DOHH2 (cell line): ENCODE measurements around the gene SPRING1.
A peak's percentile ranks its signal among the peaks of the same experiment; 100 is the strongest.

ENCODE experiments used
- H3F3A ChIP-seq: fragments of 200-600 bp; sonication (generic), shearing (Covaris generic); 2 replicates; pipeline ENCODE4 v1.6.0; 2016; ENCODE audit warnings: antibody characterized with exemption, mild to moderate bottlenecking; ENCODE audit not compliant: control insufficient read depth, insufficient read depth
- H3K27ac ChIP-seq: fragments of 200-600 bp; sonication (generic); 2 replicates; pipeline ENCODE4 v1.5.1; 2014; ENCODE audit warnings: low read depth, mild to moderate bottlenecking, low read length, moderate library complexity
- H3K27me3 ChIP-seq: fragments of 200-600 bp; sonication (generic); 2 replicates; pipeline ENCODE4 v1.6.1; 2014; ENCODE audit warnings: mild to moderate bottlenecking, low read length, mixed read lengths; ENCODE audit not compliant: control insufficient read depth
- H3K36me3 ChIP-seq: fragments of 200-600 bp; sonication (generic); 2 replicates; pipeline ENCODE4 v1.6.1; 2014; ENCODE audit warnings: mild to moderate bottlenecking, low read length, moderate library complexity, mixed read lengths; ENCODE audit not compliant: control insufficient read depth
- H3K4me1 ChIP-seq: fragments of 200-600 bp; sonication (generic); 2 replicates; pipeline ENCODE4 v1.6.1; 2014; ENCODE audit warnings: mild to moderate bottlenecking, low read length, mixed read lengths; ENCODE audit not compliant: control insufficient read depth
- H3K4me2 ChIP-seq: fragments of 200-600 bp; sonication (generic); 2 replicates; pipeline ENCODE4 v1.6.0; 2014; ENCODE audit warnings: mild to moderate bottlenecking, low read length, moderate library complexity
- H3K4me3 ChIP-seq: fragments of 200-600 bp; sonication (generic); 2 replicates; pipeline ENCODE4 v1.5.1; 2014; ENCODE audit warnings: mild to moderate bottlenecking, low read length, mixed read lengths
- H3K79me2 ChIP-seq: fragments of 200-600 bp; sonication (generic); 2 replicates; pipeline ENCODE4 v1.6.1; 2014; ENCODE audit warnings: mild to moderate bottlenecking, low read length, mixed read lengths; ENCODE audit not compliant: control insufficient read depth
- H3K9me2 ChIP-seq: fragments of 200-600 bp; sonication (generic); replicated peaks from 2 replicates; pipeline ENCODE4 v1.6.1; 2014; ENCODE audit warnings: mild to moderate bottlenecking, low read length, mixed read lengths; ENCODE audit not compliant: control insufficient read depth
- H3K9me3 ChIP-seq: fragments of 200-600 bp; sonication (generic); 2 replicates; pipeline ENCODE4 v1.6.1; 2014; ENCODE audit warnings: antibody characterized with exemption, low read length, mixed read lengths; ENCODE audit not compliant: control insufficient read depth, insufficient read depth
- H4K20me1 ChIP-seq: fragments of 200-600 bp; sonication (generic); 2 replicates; pipeline ENCODE4 v1.6.0; 2014; ENCODE audit warnings: low read depth, mild to moderate bottlenecking, antibody characterized with exemption, low read length, moderate library complexity; ENCODE audit not compliant: control insufficient read depth, insufficient read depth
- EZH2phosphoT487 ChIP-seq: fragments of 200-600 bp; sonication (generic); IDR thresholded peaks from 2 replicates; pipeline ENCODE4 v1.6.1; 2017; ENCODE audit warnings: borderline replicate concordance, mild to moderate bottlenecking, antibody characterized with exemption, low read length, moderate library complexity, mixed read lengths
- TF ChIP-seq, protein P1 (sequence below): fragments of 200-600 bp; sonication (generic); IDR thresholded peaks from one replicate; pipeline ENCODE4 v1.5.1; 2014; ENCODE audit warnings: antibody characterized with exemption, mild to moderate bottlenecking, low read depth, low read length; ENCODE audit not compliant: poor library complexity, severe bottlenecking

SPRING1 gene

DNA sequence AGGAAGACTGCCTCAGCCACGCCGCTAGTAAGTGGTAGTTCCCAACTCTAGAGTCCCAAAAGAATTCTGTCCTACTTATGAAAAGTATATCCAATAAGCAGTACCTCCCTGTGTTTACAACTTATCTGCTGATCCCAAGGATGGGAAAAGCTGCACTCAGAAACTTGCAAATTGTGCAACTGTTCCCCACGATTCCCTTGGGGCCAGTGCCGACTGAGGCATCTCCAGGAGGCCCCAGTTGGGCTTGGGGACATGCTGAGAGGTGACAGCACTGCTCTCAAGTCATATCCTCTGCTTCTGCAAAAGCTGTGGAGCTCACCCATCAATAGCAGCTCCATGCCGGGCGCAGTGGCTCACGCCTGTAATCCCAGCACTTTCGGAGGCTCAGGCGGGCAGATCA is 23.7 kb downstream of the SPRING1 start:
- H4K20me1 ChIP-seq = no peaks in the 10 kb centered on the region; the same call in 1 of the 2 replicates
- peaks cover 26% of the 10 kb centered on the region for H3F3A ChIP-seq
- no peaks in the 10 kb centered on the region for H3K9me3 ChIP-seq
- no peak overlapping the region for H3K4me2 ChIP-seq
- H3K36me3 ChIP-seq = peaks cover 59% of the 10 kb centered on the region
- H3K27ac ChIP-seq = no peak overlapping the region
- peaks cover 34% of the 10 kb centered on the region for H3K79me2 ChIP-seq
- H3K27me3 ChIP-seq = no peaks in the 10 kb centered on the region
- TF ChIP-seq EZH2phosphoT487 = no peak
- TF ChIP-seq, protein P1, sequence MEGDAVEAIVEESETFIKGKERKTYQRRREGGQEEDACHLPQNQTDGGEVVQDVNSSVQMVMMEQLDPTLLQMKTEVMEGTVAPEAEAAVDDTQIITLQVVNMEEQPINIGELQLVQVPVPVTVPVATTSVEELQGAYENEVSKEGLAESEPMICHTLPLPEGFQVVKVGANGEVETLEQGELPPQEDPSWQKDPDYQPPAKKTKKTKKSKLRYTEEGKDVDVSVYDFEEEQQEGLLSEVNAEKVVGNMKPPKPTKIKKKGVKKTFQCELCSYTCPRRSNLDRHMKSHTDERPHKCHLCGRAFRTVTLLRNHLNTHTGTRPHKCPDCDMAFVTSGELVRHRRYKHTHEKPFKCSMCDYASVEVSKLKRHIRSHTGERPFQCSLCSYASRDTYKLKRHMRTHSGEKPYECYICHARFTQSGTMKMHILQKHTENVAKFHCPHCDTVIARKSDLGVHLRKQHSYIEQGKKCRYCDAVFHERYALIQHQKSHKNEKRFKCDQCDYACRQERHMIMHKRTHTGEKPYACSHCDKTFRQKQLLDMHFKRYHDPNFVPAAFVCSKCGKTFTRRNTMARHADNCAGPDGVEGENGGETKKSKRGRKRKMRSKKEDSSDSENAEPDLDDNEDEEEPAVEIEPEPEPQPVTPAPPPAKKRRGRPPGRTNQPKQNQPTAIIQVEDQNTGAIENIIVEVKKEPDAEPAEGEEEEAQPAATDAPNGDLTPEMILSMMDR = no peak
- peaks cover 32% of the 10 kb centered on the region for H3K4me1 ChIP-seq
- no peak overlapping the region for H3K4me3 ChIP-seq
- H3K9me2 ChIP-seq = no peaks in the 10 kb centered on the region

DNA sequence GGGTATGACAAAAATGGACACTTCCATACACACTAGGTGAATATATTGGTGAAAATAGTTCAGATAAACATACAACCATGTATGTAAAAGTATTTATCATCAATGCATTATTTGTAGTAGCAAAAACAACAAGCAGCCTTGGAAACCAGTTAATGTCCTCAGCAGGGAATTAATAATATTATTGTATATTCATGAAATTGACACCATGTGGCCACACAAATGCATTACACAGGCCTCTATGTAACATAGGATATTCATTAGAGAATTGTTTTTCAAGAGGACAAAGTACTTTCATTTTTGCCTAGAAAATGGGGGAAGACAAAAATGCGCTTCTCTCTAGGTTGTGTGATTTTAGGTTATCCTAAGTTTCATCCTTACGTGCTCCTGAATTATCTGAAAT is 24.3 kb downstream of the SPRING1 start:
- Histone ChIP-seq H3F3A (peaks cover 27% of the 10 kb centered on the region), H3K36me3 (peaks cover 53% of the 10 kb centered on the region), H3K4me3 (no peak overlapping the region), H3K4me2 (no peak overlapping the region), H4K20me1 (no peaks in the 10 kb centered on the region; the same call in 1 of the 2 replicates), H3K27ac (no peak overlapping the region; the same call in 1 of the 2 replicates), H3K79me2 (peaks cover 27% of the 10 kb centered on the region), H3K9me3 (no peaks in the 10 kb centered on the region), H3K27me3 (no peaks in the 10 kb centered on the region), H3K9me2 (no peaks in the 10 kb centered on the region), H3K4me1 (peaks cover 32% of the 10 kb centered on the region)
- TF ChIP-seq, protein P1 = peak; percentile 29
- TF ChIP-seq EZH2phosphoT487 = no peak

DNA sequence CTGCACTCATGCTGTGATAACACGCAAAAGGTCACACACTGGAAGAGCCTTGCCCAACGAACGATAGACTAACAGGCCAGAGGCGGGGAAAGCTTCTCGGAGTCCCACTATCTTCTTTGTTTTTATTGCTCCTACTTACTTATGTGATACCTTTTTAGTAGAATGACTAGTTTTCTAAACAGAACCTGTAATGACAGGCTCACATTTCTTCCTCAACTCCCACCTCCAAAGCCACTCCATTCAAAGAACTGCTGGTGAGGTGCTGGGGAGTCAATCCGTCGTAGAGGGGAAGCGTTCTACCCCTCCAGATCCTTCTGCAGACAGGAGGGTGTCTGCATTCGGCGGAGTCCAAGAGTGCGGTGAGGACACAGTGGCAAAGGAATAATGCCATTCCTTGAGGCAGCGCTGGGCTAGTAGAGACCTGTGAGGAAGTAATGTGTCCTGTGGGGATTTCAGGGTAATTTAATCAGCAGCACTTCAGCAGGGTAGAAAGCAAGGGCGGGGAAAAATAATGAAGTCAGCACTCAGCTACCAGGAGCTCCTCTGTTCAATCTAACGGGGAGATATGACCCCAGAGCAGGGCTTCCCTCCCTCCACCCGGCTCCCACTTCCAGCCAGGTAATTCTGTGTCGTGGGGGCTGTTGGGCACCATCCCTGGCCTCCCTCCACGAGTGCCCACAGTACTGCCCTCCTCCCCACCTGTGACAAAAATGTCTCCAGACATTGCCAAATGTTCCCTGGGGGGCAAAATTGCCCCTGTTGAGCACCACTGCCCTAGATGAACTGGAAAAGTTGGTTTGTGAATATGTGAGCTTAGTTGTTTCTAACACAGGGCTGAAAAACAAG is 25.2 kb downstream of the SPRING1 start:
- Histone ChIP-seq H3K36me3 (peaks cover 44% of the 10 kb centered on the region), H3K4me2 (no peak overlapping the region), H3K9me3 (no peaks in the 10 kb centered on the region), H3F3A (peaks cover 29% of the 10 kb centered on the region), H3K27ac (no peak overlapping the region; the same call in 1 of the 2 replicates), H3K27me3 (no peaks in the 10 kb centered on the region), H3K4me3 (no peak overlapping the region), H3K4me1 (peaks cover 35% of the 10 kb centered on the region), H4K20me1 (no peaks in the 10 kb centered on the region; the same call in 1 of the 2 replicates), H3K9me2 (no peaks in the 10 kb centered on the region), H3K79me2 (peaks cover 19% of the 10 kb centered on the region)
- no peak for TF ChIP-seq EZH2phosphoT487
- TF ChIP-seq, protein P1 = no peak
